Chondrocyte (in vitro differentiated cells): Measurements from ENCODE around the gene OPALIN. TPM values are rescaled to one million over a fixed set of nuclear protein-coding genes. Genes with fewer than 3 reads are reported as not detected.

Experiments used
- DNase-seq: peaks from one replicate; pipeline ENCODE4 v3.0.0; 2021; ENCODE audit warnings: mixed read lengths, low spot score
- H3K27ac Mint-ChIP-seq: one replicate; pipeline ENCODE4 v1.8.0; 2021; ENCODE audit warnings: mild to moderate bottlenecking, moderate library complexity, mixed read lengths; ENCODE audit not compliant: unreplicated experiment
- H3K27me3 Mint-ChIP-seq: 2 replicates; pipeline ENCODE4 v1.8.0; 2021; ENCODE audit warnings: low read depth, mixed read lengths
- H3K36me3 Mint-ChIP-seq: 2 replicates; pipeline ENCODE4 v1.8.0; 2021; ENCODE audit warnings: low read depth, mixed read lengths
- H3K4me1 Mint-ChIP-seq: 2 replicates; pipeline ENCODE4 v1.8.0; 2021; ENCODE audit warnings: low read depth, mild to moderate bottlenecking, mixed read lengths
- H3K4me3 Mint-ChIP-seq: one replicate; pipeline ENCODE4 v1.8.0; 2021; ENCODE audit warnings: mild to moderate bottlenecking, moderate library complexity, mixed read lengths; ENCODE audit not compliant: unreplicated experiment
- H3K9me3 Mint-ChIP-seq: 2 replicates; pipeline ENCODE4 v1.8.0; 2021; ENCODE audit warnings: low read depth, mixed read lengths
- total RNA-seq: library from RNA; stranded (reverse); gene quantifications from 3 replicates; pipeline ENCODE4 v1.2.1, GENCODE V29; 2021
- TF ChIP-seq, protein P1 (sequence below): fragments of 200-600 bp; sonication (generic); IDR thresholded peaks from 2 replicates; pipeline ENCODE4 v1.5.0; 2021; ENCODE audit warnings: antibody characterized with exemption, mild to moderate bottlenecking, moderate library complexity

The OPALIN gene
- total RNA-seq, 1 donor from 2014 or later: not detected

DNA sequence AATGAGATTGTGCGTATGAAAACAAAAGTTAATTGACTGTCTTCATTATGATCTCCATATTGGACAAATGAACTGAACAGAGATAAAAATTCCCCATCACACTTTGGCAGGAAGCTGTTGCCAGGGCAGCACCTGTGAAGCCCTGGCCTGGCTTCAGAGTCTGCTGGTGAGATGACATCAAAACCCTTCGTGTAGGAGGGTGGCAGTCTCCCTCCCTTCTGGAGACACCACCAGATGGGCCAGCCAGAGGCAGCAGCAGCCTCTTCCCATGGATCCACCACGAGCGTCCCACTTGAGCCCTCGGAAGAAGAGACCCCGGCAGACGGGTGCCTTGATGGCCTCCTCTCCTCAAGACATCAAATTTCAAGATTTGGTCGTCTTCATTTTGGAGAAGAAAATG, 54.6 kb downstream of the OPALIN start, which contains the start of gene DNTT:
Gene DNTT, plus strand, starts transcription at position 205 of the 400 bp plus-strand sequence. Its CDS starts 64 bp downstream, at position 269.
- peaks cover 36% of the 10 kb centered on the region for H3K27me3 Mint-ChIP-seq
- no peaks in the 10 kb centered on the region for H3K36me3 Mint-ChIP-seq
- H3K9me3 Mint-ChIP-seq: no peaks in the 10 kb centered on the region
- TF ChIP-seq, protein P1, sequence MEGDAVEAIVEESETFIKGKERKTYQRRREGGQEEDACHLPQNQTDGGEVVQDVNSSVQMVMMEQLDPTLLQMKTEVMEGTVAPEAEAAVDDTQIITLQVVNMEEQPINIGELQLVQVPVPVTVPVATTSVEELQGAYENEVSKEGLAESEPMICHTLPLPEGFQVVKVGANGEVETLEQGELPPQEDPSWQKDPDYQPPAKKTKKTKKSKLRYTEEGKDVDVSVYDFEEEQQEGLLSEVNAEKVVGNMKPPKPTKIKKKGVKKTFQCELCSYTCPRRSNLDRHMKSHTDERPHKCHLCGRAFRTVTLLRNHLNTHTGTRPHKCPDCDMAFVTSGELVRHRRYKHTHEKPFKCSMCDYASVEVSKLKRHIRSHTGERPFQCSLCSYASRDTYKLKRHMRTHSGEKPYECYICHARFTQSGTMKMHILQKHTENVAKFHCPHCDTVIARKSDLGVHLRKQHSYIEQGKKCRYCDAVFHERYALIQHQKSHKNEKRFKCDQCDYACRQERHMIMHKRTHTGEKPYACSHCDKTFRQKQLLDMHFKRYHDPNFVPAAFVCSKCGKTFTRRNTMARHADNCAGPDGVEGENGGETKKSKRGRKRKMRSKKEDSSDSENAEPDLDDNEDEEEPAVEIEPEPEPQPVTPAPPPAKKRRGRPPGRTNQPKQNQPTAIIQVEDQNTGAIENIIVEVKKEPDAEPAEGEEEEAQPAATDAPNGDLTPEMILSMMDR: no peak
- peaks cover 2% of the 10 kb centered on the region for H3K4me1 Mint-ChIP-seq
- no peak for DNase-seq
- H3K27ac Mint-ChIP-seq: no peak within 1 kb of the TSS
- no peak within 1 kb of the TSS for H3K4me3 Mint-ChIP-seq

DNA sequence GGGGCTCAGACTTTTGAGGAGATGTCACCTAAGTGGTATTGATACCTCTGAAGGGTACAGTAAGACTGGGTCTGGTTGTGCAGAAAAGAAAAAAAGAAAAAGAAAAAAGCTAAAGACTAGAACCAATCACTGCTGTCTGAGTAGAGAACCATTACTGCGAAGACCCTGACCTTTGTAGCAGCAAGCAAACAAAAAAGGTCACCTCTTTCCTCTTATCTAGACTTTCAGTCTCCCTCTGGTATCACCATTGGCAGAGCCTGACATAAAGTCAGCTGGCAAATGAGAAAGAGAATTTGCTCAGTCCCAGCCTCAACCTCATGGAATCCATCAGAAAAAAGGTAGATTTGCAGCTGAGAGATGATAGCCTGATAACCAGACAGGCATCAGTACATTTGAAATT, 57.2 kb downstream of the OPALIN start:
- TF ChIP-seq, protein P1: no peak
- Mint-ChIP-seq H3K9me3 (no peaks in the 10 kb centered on the region), H3K36me3 (no peaks in the 10 kb centered on the region), H3K4me1 (peaks cover 2% of the 10 kb centered on the region), H3K4me3 (no peak overlapping the region), H3K27ac (no peak overlapping the region), H3K27me3 (peaks cover 52% of the 10 kb centered on the region)
- no peak for DNase-seq

DNA sequence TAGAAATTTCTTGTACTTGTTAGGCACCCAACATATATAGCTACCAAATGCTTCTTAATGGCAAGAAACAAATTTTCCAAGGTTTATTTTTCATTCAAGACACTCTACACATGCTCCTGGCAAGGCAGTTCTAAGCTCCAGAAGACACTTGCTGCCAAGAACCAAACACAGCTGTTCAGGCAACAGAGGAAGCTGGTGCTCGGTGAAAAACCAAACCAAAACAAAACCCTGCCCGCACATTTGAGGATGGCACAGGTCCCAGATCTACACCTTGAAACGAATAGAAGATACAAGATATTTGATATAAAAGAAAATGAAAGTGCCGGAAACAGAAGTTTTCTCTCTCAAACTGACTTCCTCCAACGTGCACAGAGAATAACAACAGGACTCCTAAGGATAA, 59.4 kb downstream of the OPALIN start:
- peaks cover 60% of the 10 kb centered on the region for H3K27me3 Mint-ChIP-seq
- H3K4me3 Mint-ChIP-seq: no peak overlapping the region
- no peak overlapping the region for H3K27ac Mint-ChIP-seq
- H3K9me3 Mint-ChIP-seq: no peaks in the 10 kb centered on the region
- H3K4me1 Mint-ChIP-seq: peaks cover 2% of the 10 kb centered on the region
- DNase-seq: no peak
- no peaks in the 10 kb centered on the region for H3K36me3 Mint-ChIP-seq
- TF ChIP-seq, protein P1: no peak

DNA sequence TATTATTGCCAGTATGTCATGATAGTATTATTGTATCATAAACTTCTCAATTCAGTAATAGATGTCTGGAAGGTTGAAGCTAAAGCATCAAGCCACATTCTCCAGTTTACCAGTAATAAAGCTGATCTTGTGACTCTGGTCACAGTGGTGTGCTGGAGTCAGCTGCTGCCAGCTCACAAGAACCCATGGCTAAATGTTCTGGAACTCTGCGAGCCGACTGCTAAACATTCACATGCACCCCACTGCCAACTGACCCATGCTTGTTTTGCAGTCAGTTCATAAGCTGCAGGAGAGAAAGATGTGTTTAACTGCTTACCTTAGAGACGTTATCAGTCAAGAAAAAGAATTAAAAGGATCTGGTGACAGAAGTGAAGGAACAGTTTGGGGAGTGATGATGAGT, 60.4 kb downstream of the OPALIN start:
- Mint-ChIP-seq H3K9me3 (no peaks in the 10 kb centered on the region), H3K27me3 (peaks cover 50% of the 10 kb centered on the region), H3K4me1 (peaks cover 2% of the 10 kb centered on the region), H3K36me3 (no peaks in the 10 kb centered on the region), H3K4me3 (no peak overlapping the region), H3K27ac (no peak overlapping the region)
- DNase-seq: no peak
- TF ChIP-seq, protein P1: no peak

DNA sequence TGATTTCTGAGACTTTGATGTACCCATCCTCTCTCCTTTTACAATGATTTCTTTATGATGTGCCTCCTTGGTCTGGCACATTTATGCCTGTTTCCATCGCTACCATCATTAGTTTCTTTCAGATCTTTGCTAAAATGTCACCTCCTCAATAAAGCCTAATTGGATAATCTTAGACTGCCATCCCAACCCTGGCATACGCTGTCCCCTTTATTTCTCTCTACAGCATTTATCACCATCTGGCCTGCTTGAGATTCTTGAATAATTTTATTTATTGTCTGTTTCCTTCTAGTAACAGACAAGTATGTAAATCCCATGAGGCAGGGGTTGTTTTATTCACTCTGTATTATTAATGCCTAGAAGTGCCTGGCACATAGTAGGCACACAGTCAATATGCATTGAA, 61.3 kb downstream of the OPALIN start:
- Mint-ChIP-seq H3K27me3 (peaks cover 50% of the 10 kb centered on the region), H3K4me1 (peaks cover 2% of the 10 kb centered on the region), H3K4me3 (no peak overlapping the region), H3K36me3 (no peaks in the 10 kb centered on the region), H3K27ac (no peak overlapping the region), H3K9me3 (no peaks in the 10 kb centered on the region)
- DNase-seq: no peak
- TF ChIP-seq, protein P1: no peak
